Hematopoietic multipotent progenitor cell treated with erythropoietin and hydrocortisone succinate and interleukin-3 and kit ligand, for 15 days (in vitro differentiated cells): ENCODE measurements around the gene MISFA.
"Not testable (repeated sequence)": the region's sequence is repeated elsewhere in the genome, so short reads cannot be mapped to it uniquely, and the experiment has no call there.

ENCODE experiments used
- DNase-seq: peaks from one replicate; pipeline ENCODE4 v3.0.0-alpha.2; 2015; ENCODE audit warnings: low spot score

Gene MISFA

DNA sequence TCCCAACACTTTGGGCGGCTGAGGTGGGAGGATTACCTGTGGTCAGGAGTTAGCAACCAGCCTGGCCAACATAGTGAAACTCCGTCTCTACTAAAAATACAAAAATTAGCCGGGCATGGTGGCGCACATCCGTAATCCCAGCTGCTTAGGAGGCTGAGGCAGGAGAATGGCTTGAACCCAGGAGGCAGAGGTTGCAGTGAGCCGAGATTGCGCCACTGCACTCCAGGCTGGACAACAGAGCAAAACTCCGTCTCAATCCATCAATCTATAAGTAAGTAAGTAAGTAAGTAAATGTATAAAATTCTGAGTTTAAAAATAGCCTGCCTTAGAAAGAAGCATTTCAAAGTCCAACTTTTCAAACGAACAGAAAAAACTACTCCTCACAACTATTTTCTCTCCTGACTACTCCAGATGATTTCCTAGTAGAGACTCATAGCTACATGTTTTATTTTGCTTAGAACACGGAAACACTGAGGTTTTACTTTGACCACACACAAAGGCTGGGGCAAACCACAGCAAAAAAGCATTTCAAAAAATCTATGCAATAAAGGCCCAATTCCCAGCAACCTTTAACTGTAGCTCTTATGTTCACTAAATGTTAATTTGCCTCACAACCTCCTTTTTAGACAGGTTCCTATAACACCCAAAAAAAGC is 18.2 kb downstream of the MISFA start:
- DNase-seq = no peak

GRCh38 chr11:18618342-18619025 is 18.9 kb downstream of the MISFA start:
- no peak for DNase-seq

- no peak for DNase-seq
Measured at GRCh38 chr11:18623707-18624106, 24.1 kb downstream of the MISFA start.

- DNase-seq = no peak
Measured at GRCh38 chr11:18624161-18624560, 24.6 kb downstream of the MISFA start.

- no peak for DNase-seq
Measured at GRCh38 chr11:18632841-18633240, 33.3 kb downstream of the MISFA start.

GRCh38 chr11:18633256-18634139 is 33.9 kb downstream of the MISFA start:
- no peak for DNase-seq

DNA sequence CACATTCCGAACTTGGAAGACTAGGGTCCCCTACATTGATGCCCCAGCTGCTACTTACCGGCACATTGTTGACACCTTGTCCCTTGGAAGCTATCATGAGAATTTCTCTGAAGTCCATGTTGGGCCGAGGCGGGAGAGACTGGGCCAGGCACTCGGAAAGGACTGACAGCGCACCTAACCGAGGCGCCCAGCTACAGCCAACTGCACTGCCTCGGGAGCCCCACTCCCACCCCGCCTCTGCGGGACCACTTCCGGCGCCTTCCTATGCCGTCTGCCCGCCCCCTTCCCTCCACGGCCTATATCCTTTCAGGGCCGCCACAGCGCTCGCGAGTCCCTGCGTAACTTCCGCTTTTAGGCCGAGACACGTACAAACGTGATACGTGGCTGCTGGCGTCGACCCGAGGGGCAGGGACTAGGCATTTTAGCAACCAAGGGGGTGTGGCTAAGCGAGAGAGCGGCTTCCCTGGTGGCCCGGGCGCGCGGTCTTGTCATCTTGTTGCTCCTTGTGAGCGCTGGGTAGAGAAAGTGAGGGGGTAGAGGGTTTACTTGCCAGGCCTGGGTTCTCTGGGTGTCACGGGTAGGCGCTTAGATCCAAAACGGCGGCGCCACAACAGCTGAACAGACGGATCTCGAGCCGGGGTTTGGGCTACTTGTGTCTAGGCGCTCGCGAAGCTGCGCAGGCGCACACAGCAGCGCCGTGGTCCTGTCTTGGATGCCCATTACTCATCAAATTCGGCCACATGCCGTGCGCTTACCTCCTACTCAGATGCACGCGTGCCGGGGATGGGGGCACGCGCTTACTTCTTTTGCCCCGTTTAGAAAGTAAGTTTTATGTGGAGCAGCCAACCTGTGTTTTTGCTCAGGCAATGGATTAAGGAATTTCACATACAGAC is 34.8 kb downstream of the MISFA start, which contains the start of gene SPTY2D1:
Gene SPTY2D1 (minus strand): TSS at position 203 of the 893 bp plus-strand sequence. CDS start 85 bp downstream, at position 118.
- DNase-seq = peak; percentile 99

DNA sequence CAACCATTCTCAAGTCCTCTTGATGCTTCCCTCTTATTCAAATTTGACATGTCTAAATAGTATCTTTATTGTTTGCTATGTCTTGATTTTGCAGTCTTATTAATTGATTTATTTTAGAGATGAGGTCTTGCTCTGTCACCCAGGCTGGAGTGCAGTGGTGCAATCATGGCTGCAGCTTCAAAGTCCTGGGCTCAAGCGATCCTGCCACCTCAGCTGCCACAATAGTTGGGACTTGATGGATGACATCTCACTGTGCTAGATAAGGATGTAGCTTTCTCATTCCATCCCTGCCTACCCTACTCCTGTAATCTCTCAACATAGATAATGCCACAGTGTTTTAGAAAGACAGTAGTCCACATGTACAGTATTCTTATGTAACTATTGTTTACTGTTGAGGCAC is 42.1 kb downstream of the MISFA start:
- DNase-seq = no peak

- not testable (repeated sequence) for DNase-seq
Measured at GRCh38 chr11:18643034-18643433, 43.4 kb downstream of the MISFA start.

DNA sequence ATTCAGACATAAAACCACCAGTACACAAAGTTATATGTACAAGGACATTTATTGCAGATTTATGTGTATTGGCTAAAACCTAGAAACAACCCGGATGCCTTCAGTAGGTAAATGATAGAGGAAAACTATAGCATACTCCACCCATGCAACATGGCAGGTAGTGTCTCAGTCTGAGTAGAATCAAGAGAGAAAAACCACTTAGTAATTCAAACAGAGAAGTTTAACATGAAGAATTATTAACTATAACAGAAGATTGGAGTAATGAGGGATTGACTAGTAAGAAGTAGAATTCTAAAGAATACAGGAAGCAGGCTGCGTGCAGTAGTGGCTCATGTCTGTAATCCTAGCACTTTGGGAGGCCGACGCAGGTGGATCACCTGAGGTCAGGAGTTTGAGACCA is 50.8 kb downstream of the MISFA start:
- no peak for DNase-seq

DNA sequence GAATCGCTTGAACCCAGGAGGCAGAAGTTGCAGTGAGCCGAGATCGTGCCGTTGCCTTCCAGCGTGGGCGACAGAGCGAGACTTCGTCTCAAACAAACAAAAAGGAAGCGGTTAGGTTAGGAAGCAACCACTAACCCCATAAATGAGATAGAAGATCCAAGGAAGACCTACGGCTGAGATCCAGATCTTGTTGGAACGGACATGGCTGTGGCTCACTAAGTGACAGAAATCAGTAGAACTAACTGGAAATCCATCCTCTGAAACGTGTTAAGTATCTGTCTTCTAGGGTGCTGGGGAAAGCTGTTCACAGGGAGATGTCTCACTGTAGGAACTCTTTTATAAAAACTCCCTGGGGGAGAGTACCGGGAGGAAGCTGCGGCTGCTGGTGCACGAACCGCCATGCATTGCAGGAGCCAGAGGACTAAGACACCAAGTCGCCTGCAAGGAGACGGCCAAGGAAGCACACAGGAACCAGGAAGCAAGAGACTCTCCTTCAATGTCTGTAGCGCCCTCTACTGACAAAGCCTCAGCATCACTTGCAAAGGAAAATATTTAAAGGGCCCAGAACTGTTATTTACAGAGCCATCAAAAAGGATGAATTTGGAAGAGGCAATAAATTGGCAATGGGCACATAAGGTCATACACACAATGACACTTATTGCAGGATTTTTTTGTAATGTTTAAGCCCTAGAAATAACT is 51.4 kb downstream of the MISFA start:
- DNase-seq = peak; percentile 68
